ENCODE measurements around the gene IGFBP6.

IGFBP6 gene, protein sequence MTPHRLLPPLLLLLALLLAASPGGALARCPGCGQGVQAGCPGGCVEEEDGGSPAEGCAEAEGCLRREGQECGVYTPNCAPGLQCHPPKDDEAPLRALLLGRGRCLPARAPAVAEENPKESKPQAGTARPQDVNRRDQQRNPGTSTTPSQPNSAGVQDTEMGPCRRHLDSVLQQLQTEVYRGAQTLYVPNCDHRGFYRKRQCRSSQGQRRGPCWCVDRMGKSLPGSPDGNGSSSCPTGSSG

DNA sequence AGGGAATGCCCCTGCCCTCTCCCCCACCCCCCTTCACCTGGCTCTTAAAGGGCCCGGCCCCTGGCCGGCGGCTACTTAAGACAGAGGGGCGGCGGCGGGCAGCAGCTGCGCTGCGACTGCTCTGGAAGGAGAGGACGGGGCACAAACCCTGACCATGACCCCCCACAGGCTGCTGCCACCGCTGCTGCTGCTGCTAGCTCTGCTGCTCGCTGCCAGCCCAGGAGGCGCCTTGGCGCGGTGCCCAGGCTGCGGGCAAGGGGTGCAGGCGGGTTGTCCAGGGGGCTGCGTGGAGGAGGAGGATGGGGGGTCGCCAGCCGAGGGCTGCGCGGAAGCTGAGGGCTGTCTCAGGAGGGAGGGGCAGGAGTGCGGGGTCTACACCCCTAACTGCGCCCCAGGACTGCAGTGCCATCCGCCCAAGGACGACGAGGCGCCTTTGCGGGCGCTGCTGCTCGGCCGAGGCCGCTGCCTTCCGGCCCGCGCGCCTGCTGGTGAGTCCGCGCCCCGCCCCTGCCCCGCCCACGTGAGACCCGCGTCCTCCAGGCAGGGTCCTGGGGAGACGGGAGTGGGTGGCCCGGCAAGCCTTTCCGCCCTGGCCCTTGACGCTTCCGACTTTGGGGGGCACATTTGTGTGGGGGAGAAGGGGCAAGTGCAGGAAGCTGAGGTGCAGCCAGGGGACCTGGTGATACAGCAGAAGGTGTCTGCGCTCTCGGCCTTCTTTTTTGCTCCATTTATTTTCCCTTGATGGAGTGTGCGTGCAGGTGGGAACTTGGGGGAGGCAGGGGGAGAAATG is at the start of gene IGFBP6:
Gene IGFBP6 (plus strand): TSS at position 104 of the 790 bp plus-strand sequence. CDS start 51 bp downstream, at position 155.
- peak; percentile 4 for DNase-seq

DNA sequence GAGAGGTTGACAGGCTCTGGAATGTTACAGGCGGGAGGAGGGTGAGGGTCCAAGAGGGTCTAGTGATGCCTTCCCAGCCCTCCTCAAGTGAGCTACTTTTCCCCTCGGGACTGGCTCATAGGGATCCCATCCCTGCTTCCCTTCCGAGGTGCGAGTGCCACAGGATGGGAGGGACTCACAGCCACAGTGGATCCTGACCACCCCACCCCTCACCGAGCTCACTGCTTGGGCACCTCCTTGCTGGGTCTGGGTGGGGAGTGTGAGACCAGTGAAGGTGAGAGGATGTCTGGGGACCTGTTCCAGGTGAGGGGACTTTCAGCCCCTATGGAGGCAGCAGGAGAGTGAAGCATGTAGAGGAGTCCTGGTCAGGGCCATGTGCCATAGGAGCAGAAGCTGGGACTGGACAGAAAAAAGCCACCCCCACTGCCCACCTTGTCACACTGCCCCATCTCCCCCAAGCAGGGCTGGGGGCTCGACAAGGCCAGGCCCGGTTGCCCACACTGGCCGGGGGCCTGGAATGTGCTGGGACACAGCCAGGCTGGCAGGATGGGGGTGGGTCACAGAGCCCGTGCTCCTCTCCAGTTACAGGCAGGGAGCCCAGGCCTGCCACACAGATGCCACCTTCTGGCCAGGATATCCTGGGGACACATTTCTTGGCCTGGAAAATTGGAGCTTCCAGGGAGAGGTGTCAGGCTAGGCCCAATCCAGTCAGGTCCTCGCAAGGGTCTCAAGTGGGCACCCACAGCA is 49.3 kb upstream of the IGFBP6 start:
- no peak for DNase-seq

- DNase-seq, result no peak
Observed at GRCh38 chr12:53048780-53049401, 48.6 kb upstream of the IGFBP6 start.

DNA sequence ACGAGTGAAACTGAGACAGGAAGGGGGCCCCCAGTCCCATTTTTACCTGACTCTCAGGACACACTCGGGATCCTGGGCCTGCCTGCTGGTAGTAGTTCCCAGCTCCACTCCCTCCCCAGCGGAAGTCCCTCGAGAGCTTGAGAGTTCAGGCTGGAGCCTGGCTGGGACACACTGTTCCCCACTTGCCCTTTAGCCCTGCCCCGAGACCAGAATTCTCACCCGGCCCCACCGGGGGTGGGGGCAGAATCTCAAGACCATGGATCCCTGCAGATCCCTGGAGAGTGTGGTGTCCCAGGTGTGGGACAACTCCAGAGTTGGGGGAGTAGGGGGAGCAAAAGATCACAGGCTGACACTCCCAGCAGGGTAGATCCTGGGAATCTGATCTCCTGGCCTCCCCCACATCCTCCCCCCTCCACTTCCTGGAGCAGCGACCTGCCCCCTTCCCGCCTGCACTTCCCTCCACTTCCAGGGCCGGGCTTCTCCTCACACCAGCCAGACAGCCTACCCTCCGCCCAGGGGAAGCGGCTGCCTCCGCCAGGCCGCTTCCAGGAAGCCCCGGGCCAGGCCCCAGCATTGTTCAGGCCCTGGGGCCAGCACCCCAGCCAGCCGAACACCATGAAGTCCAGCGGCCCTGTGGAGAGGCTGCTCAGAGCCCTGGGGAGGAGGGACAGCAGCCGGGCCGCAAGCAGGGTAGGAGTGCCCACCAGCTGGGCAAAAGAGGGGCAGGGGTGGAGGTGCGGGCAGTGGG is 47.7 kb upstream of the IGFBP6 start, which contains the start of gene TNS2:
Gene TNS2 (plus strand): TSS at position 495 of the 748 bp plus-strand sequence. CDS start 121 bp downstream, at position 616.
- no peak for DNase-seq

DNA sequence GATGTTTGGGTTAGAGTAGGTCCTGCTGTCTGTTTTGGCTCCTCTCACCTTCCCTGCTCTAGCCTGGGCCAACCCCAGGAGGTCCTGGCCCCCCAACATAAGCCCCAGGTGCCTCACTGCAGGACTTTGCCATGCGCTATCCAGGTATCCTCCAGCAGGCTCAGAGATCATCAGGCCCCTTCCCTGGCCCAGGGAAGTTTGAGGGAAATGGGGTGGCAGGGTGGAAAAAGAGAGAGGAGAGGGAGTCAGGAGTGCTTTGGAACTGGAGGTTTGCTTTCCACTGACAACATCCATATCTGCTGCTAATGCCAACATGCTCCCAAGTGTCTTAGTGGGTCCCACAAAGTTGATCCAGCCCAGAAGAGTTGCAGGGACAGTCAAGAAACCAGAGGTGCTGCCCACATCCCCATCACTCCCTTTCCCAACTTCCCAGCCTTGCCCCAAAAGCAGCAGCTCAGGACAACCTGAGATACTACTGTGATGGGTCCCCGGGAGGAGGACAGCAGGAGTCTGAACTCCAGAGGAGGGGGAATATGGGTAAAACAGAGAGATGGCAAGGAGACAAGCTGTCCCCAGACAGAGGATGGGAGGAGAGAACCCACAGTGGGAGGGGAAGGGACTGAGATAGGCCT is 46.9 kb upstream of the IGFBP6 start:
- no peak for DNase-seq

GRCh38 chr12:53051058-53051880 is 46.2 kb upstream of the IGFBP6 start:
- no peak for DNase-seq

DNA sequence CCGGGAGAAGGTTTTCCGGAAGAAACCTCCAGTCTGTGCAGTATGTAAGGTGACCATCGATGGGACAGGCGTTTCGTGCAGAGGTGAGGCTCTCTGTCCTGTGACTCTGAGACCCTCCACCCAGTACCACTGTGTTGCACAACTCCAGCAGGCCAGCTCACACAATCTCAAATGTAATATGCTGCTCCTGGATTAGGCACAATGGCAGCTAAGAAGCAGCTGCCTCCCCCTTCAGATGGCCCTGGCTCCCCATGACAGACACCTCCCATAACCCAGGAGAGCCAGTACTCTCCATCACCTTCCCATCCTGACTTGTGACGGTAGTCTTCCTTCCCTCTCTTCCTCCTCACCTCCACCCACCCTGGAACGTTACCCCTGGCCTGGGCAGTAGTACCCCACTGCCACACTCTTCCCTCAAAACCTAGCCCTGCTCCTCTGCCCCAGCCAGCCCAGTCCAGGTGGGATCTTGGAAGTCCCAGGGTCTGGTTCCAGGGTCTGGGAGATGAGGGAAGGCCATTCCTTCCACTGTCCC is 45.5 kb upstream of the IGFBP6 start:
- DNase-seq, result no peak

DNA sequence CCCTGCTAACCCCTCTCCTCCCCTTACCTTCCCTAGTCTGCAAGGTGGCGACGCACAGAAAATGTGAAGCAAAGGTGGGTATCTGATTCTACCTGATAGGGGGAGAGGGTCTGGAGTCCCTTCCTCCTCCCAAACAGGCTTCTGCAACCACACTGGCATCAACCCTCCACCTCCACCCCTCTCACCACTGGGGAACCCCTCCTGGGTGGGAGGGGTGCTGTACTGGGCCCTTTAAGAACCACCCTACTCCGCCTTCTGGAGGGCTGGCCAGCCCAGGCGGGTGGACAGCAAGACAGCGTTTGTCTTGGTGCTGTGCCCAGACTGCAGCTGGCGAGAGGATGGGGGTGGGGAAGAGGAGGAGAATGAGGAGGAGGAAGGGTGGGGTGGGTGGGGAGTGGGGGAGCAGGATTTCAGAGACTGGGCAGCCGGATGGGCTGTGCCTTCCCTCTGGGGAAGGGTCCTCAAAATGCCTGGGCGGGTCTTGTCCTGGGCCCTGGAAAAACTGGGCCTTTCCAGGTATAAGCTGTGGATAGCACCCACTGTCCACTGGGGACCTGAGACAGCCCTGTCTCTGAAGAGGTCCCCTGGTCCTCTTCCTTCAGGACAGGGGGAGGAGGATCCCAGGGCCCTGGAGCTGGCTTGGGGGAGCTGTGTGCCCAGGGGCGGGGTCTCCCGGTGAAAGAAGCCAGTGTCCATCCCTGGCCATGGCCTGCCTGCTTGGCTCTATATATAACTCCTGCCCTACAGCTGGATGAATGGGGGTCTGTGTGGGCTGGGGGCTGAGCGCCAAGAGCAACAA is 44.8 kb upstream of the IGFBP6 start:
- no peak for DNase-seq

DNA sequence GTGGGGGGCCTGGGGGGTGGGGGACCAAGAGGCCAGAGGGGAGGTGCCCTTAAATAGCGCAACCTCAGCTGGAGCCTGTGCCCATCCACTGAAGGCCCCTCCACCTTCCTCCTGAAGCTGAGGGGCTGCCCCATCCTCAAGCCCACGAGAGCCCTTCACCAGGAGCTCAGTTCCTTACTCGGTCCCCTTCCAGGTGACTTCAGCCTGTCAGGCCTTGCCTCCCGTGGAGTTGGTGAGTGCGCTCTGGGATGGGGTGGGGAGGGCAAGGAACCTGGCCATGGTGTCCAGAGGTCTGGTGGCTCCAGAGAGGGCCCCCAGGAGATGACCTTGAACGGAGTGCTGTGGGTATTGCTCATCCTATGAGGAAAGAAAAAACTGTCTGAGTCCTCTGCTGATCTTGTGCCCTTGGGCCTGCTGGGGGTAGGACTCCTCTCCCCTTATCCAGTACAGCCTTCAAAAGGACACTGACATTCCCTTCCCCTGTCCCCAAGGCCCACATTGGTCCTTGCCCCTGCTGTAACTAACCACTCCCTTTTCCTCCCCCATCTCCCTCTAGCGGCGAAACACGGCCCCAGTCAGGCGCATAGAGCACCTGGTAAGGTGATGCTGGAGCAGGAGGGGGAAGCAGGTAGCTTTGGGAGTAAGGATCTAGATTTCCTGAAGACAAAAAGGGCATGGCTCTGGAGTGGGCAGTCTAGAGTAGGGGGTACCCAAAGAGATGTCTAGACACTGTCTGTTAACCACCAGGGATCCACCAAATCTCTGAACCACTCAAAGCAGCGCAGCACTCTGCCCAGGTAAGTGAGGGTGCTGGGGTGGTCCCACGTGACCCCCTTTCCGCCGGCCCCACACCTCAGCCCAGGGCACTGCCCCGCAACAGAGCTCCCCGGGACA is 44.0 kb upstream of the IGFBP6 start:
- no peak for DNase-seq

GRCh38 chr12:53054112-53054878 is 43.2 kb upstream of the IGFBP6 start:
- peak; percentile 5 for DNase-seq

- DNase-seq, result no peak
Observed at GRCh38 chr12:53055471-53056266, 41.8 kb upstream of the IGFBP6 start.

DNA sequence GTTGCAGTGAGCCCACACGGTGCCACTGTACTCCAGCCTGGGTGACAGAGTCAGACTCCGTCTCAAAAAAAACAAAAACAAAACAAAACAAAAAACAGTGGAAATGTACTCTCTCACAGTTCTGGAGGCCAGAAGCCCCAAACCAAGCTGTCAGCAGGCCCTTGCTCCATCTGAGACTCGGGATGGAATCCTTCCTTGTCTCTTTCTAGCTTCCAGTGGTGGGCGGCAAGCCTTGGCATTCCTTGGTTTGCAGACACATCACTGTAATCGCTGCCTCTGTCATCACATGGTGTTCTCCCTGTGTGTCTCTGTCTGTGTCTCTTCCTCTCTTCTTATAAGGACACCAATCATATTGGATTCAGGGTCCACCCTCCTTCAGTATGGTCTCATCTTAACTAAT is 41.2 kb upstream of the IGFBP6 start:
- no peak for DNase-seq

- DNase-seq, result no peak
Observed at GRCh38 chr12:53056901-53057300, 40.6 kb upstream of the IGFBP6 start.

DNA sequence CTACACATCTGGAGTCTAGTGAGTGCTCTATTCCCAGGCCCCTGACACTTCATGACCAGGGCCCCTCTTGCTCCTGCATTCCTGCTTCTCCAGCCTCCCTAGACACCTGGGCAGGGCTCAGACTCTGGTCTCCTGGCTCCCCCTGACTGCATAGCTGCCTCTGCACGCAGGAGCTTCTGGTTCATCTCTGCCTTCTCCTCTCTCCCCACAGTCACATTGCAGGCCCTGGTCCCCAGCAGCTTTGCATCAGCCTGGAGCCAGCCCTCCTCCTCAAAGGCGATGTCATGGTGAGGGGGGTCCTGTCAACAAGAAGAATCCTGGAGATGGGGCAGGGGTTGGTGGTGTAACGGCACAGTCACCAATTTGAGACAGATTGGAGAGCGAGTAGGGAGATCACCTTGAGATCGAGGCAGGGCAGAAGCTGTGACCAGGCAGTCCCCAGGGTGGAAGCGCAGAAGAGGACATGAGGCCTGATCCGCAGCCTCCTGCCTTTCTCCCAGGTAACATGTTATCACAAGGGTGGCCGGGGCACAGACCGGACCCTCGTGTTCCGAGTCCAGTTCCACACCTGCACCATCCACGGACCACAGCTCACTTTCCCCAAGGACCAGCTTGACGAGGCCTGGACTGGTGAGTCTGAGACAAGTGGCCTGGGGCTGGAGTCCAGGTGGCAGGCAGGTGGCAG is 39.5 kb upstream of the IGFBP6 start:
- no peak for DNase-seq

GRCh38 chr12:53058674-53059433 is 38.6 kb upstream of the IGFBP6 start:
- no peak for DNase-seq

All from KG1 (cell line).